Measurements from ENCODE around the gene GPC1. TPM values are rescaled to one million over a fixed set of nuclear protein-coding genes. Genes with fewer than 3 reads are reported as not detected.
A peak's percentile ranks its signal among the peaks of the same experiment; 100 is the strongest.

The GPC1 gene
- total and polyA plus RNA-seq, 8 donors = 6.3 to 117 (median 23.2) TPM

GRCh38 chr2:240434728-240435456 is 571 bp upstream of the GPC1 start:
- 1 to 2% (median 2%) methylated on average over 45 to 69 of the region's 71 CpGs for WGBS, 5 donors
- intact Hi-C loops (cut with DNase I; ENCODE audit: low total_unique reads) = loop anchor here (5.0 kb wide), 1 partner anchor 203 kb away; no protein-coding TSS in a partner anchor
- Histone ChIP-seq H3K27me3 (peaks cover 0 to 57% (median 19%) of the 10 kb centered on the region in 3 donors), H3K36me3 (no peaks in the 10 kb centered on the region), H3K27ac (peak overlapping the region; percentile 83 to 97 (median 89)), H3K9me3 (no peaks in the 10 kb centered on the region), H3K4me1 (peaks cover 35 to 43% (median 38%) of the 10 kb centered on the region in 4 donors), H3K4me3 (peak overlapping the region; percentile 68 to 83 (median 72))
- peak; percentile 93 to 97 for DNase-seq
- peak in 2 of 3 donors; percentile 35 to 51 for TF ChIP-seq POLR2AphosphoS5 (IDR thresholded peaks at IDR 0.05)
- TF ChIP-seq EP300 (IDR thresholded peaks at IDR 0.05) = no peak

- no peaks in the 10 kb centered on the region for H3K36me3 ChIP-seq
- peak in 1 of 2 donors; percentile 59 for DNase-seq
- TF ChIP-seq EP300 (IDR thresholded peaks at IDR 0.05) (no peak), POLR2A (IDR thresholded peaks at IDR 0.05) (no peak), POLR2AphosphoS5 (IDR thresholded peaks at IDR 0.05) (no peak), CTCF (IDR thresholded peaks at IDR 0.05) (no peak)
- H3K4me3 ChIP-seq = peak overlapping the region; percentile 68 to 83 (median 72)
- no peaks in the 10 kb centered on the region for H3K9me3 ChIP-seq
- H3K27me3 ChIP-seq = peaks cover 0 to 57% (median 19%) of the 10 kb centered on the region in 3 donors
- intact Hi-C loops (cut with DNase I; ENCODE audit: low total_unique reads) = loop anchor here (5.0 kb wide), 1 partner anchor 204 kb away; no protein-coding TSS in a partner anchor
- WGBS, 5 donors = 0 to 2% (median 1%) methylated on average over 46 to 88 of the region's 88 CpGs
- H3K4me1 ChIP-seq = peaks cover 35 to 43% (median 38%) of the 10 kb centered on the region in 4 donors
- peak overlapping the region; percentile 74 to 97 (median 89) for H3K27ac ChIP-seq
Measured at GRCh38 chr2:240435948-240436682, 652 bp downstream of the GPC1 start.

GRCh38 chr2:240436683-240437550 is 1.5 kb downstream of the GPC1 start:
- Histone ChIP-seq H3K27ac (peak overlapping the region in 3 of 5 donors; percentile 89 to 97 (median 96)), H3K4me3 (peak overlapping the region; percentile 68 to 83 (median 72)), H3K36me3 (no peaks in the 10 kb centered on the region), H3K4me1 (peaks cover 35 to 47% (median 38%) of the 10 kb centered on the region in 4 donors), H3K27me3 (peaks cover 0 to 57% (median 19%) of the 10 kb centered on the region in 3 donors), H3K9me3 (no peaks in the 10 kb centered on the region)
- 17 to 36% (median 24%) methylated on average over 27 to 45 of the region's 45 CpGs for WGBS, 5 donors
- DNase-seq = peak in 1 of 2 donors; percentile 74
- TF ChIP-seq POLR2AphosphoS5 (IDR thresholded peaks at IDR 0.05) (no peak), CTCF (IDR thresholded peaks at IDR 0.05) (no peak), POLR2A (IDR thresholded peaks at IDR 0.05) (no peak), EP300 (IDR thresholded peaks at IDR 0.05) (no peak)
- intact Hi-C loops (cut with DNase I; ENCODE audit: low total_unique reads) = loop anchor here (5.0 kb wide), 1 partner anchor 205 kb away; no protein-coding TSS in a partner anchor

- Histone ChIP-seq H3K27me3 (peaks cover 0 to 52% (median 19%) of the 10 kb centered on the region in 3 donors), H3K36me3 (no peaks in the 10 kb centered on the region), H3K27ac (no peak overlapping the region), H3K4me1 (peaks cover 35 to 49% (median 38%) of the 10 kb centered on the region in 4 donors), H3K9me3 (no peaks in the 10 kb centered on the region), H3K4me3 (peak overlapping the region in 3 of 4 donors; percentile 68 to 83 (median 69))
- WGBS, 5 donors = 67 to 100% (median 92%) methylated on average over 1 to 2 of the region's 2 CpGs; no CpG with 5 or more reads in 1 of the 5 donors
- TF ChIP-seq POLR2AphosphoS5 (IDR thresholded peaks at IDR 0.05) (no peak), CTCF (IDR thresholded peaks at IDR 0.05) (no peak), POLR2A (IDR thresholded peaks at IDR 0.05) (no peak), EP300 (IDR thresholded peaks at IDR 0.05) (no peak)
- DNase-seq = no peak
- intact Hi-C loops (cut with DNase I; ENCODE audit: low total_unique reads) = loop anchor here (5.0 kb wide), 1 partner anchor 205 kb away; no protein-coding TSS in a partner anchor
Measured at GRCh38 chr2:240437551-240437860, 2.0 kb downstream of the GPC1 start.
